IPS-18a (cell line): ENCODE data around the gene KAT8.

ENCODE experiments used
- H3K27ac ChIP-seq: one replicate; pipeline ENCODE4 v1.5.1; 2013; ENCODE audit warnings: low read length
- H3K27me3 ChIP-seq: one replicate; pipeline ENCODE4 v1.6.1; 2013; ENCODE audit warnings: mild to moderate bottlenecking, low read length; ENCODE audit not compliant: control insufficient read depth, insufficient read depth
- H3K36me3 ChIP-seq: one replicate; pipeline ENCODE4 v1.6.1; 2013; ENCODE audit warnings: low read depth, low read length; ENCODE audit not compliant: control insufficient read depth
- H3K4me1 ChIP-seq: one replicate; pipeline ENCODE4 v1.6.1; 2013; ENCODE audit warnings: low read depth, low read length; ENCODE audit not compliant: control insufficient read depth
- H3K4me3 ChIP-seq: one replicate; pipeline ENCODE4 v1.5.1; 2013; ENCODE audit warnings: low read length
- H3K9ac ChIP-seq: one replicate; pipeline ENCODE4 v1.6.1; 2013; ENCODE audit warnings: mild to moderate bottlenecking, low read length, moderate library complexity
- H3K9me3 ChIP-seq: one replicate; pipeline ENCODE4 v1.6.1; 2013; ENCODE audit warnings: low read depth, low read length; ENCODE audit not compliant: control insufficient read depth

KAT8 gene

GRCh38 chr16:31085411-31085810 lies 32.1 kb upstream of the KAT8 start:
- Histone ChIP-seq H3K27ac (no peak overlapping the region), H3K36me3 (peaks cover 14% of the 10 kb centered on the region), H3K9ac (no peak overlapping the region), H3K4me3 (no peak overlapping the region), H3K27me3 (no peaks in the 10 kb centered on the region), H3K9me3 (no peaks in the 10 kb centered on the region), H3K4me1 (no peaks in the 10 kb centered on the region)

- no peak overlapping the region for H3K4me3 ChIP-seq
- H3K36me3 ChIP-seq: peaks cover 14% of the 10 kb centered on the region
- H3K27ac ChIP-seq: no peak overlapping the region
- H3K27me3 ChIP-seq: no peaks in the 10 kb centered on the region
- H3K9me3 ChIP-seq: no peaks in the 10 kb centered on the region
- no peaks in the 10 kb centered on the region for H3K4me1 ChIP-seq
- H3K9ac ChIP-seq: no peak overlapping the region
These were observed 31.4 kb upstream of the KAT8 start for GRCh38 chr16:31085873-31086628.

DNA sequence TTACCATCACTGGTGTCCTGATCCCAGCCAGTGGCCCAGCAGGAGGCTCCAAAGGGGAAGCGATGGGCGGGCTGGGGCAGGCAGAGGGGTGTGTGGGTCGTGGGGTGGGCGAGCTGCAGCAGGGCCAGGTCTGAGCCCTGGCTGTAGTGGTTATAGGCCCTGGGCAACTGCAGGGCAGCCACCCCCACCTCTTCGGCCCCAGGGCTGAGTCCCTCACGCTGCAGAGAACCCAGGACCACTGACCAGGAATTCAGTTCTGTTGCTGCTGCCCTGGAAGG lies 30.9 kb upstream of the KAT8 start:
- Histone ChIP-seq H3K9ac (no peak overlapping the region), H3K4me3 (no peak overlapping the region), H3K9me3 (no peaks in the 10 kb centered on the region), H3K27ac (no peak overlapping the region), H3K27me3 (no peaks in the 10 kb centered on the region), H3K4me1 (no peaks in the 10 kb centered on the region), H3K36me3 (peaks cover 17% of the 10 kb centered on the region)

DNA sequence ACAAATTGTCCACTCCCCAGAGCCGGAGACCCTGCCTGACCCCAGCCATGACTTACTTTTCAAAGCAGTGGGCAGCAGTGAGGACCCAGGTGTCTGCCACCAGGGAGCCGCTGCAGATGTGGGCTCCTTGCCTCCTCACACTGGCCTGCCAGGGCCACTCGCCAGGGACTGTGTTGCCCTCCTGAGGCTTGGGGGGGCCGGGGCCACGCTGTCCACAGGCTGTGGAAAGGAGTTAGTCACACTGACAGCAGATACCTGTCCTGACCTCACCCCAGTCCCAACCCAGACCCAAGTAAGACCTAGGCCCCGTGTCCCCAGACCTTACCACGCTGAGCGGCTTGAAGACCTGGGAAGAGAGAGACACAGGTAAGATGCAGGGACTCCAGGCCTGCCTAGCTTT lies 30.0 kb upstream of the KAT8 start:
- Histone ChIP-seq H3K9ac (no peak overlapping the region), H3K9me3 (no peaks in the 10 kb centered on the region), H3K4me3 (no peak overlapping the region), H3K4me1 (no peaks in the 10 kb centered on the region), H3K27me3 (no peaks in the 10 kb centered on the region), H3K27ac (no peak overlapping the region), H3K36me3 (peaks cover 17% of the 10 kb centered on the region)

GRCh38 chr16:31087971-31088370 lies 29.5 kb upstream of the KAT8 start:
- Histone ChIP-seq H3K27me3 (no peaks in the 10 kb centered on the region), H3K4me3 (no peak overlapping the region), H3K36me3 (peaks cover 17% of the 10 kb centered on the region), H3K9ac (no peak overlapping the region), H3K9me3 (no peaks in the 10 kb centered on the region), H3K4me1 (no peaks in the 10 kb centered on the region), H3K27ac (no peak overlapping the region)

GRCh38 chr16:31088459-31089183 lies 28.8 kb upstream of the KAT8 start, which contains the start of gene PRSS53:
Gene PRSS53, minus strand, starts transcription at chr16:31088943. Its CDS starts 134 bp downstream, at chr16:31088809.
- Histone ChIP-seq H3K9me3 (no peaks in the 10 kb centered on the region), H3K9ac (no peak within 1 kb of the TSS), H3K4me1 (no peaks in the 10 kb centered on the region), H3K36me3 (peaks cover 17% of the 10 kb centered on the region), H3K27me3 (no peaks in the 10 kb centered on the region), H3K27ac (no peak within 1 kb of the TSS), H3K4me3 (no peak within 1 kb of the TSS)

DNA sequence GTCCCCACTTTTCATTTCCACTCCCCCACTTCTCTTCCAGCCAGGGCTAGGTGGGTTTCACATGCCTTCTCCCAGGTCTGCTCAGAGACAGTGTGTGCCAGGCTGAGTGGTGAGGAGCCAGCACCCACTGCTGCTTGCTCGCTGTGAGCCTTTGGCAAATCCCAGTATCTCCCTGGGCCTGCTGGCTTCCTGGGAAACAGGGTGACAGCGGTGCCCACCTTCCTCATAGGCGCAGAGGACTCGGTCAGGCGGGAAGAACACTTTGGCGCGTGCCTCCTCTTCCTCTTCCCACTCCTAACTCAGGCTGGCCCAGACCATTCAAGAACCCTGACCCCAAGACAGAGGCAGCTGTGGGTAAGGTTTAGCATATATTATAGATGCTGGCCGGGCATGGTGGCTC lies 28.3 kb upstream of the KAT8 start:
- Histone ChIP-seq H3K9me3 (no peaks in the 10 kb centered on the region), H3K27me3 (no peaks in the 10 kb centered on the region), H3K4me3 (no peak overlapping the region), H3K27ac (no peak overlapping the region), H3K4me1 (no peaks in the 10 kb centered on the region), H3K9ac (no peak overlapping the region), H3K36me3 (peaks cover 17% of the 10 kb centered on the region)

- Histone ChIP-seq H3K4me1 (no peaks in the 10 kb centered on the region), H3K36me3 (peaks cover 15% of the 10 kb centered on the region), H3K27me3 (no peaks in the 10 kb centered on the region), H3K4me3 (no peak overlapping the region), H3K27ac (no peak overlapping the region), H3K9ac (no peak overlapping the region), H3K9me3 (no peaks in the 10 kb centered on the region)
These were observed 26.9 kb upstream of the KAT8 start for GRCh38 chr16:31090540-31090939.

DNA sequence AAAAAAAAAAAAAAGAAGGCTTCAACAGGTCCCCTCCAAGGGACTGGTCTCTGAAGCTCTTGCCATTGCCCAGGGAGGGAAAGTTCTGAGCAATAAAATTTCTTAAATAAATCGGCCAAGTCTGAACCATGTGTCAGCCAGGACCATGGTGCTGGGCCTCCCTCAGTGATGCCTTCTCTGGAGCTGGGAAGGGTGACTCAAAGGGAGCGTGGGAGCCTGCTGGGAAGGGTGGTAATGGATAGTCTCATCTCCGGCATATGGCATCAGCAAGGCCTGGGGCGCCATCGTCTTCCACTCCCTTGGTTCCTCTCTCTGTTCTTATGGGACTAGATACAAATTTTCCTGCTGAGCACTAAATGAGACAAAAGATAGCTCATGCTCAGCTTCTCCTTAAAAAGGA lies 25.1 kb upstream of the KAT8 start:
- Histone ChIP-seq H3K27me3 (no peaks in the 10 kb centered on the region), H3K4me1 (no peaks in the 10 kb centered on the region), H3K9me3 (no peaks in the 10 kb centered on the region), H3K36me3 (peaks cover 13% of the 10 kb centered on the region), H3K27ac (no peak overlapping the region), H3K9ac (no peak overlapping the region), H3K4me3 (no peak overlapping the region)

DNA sequence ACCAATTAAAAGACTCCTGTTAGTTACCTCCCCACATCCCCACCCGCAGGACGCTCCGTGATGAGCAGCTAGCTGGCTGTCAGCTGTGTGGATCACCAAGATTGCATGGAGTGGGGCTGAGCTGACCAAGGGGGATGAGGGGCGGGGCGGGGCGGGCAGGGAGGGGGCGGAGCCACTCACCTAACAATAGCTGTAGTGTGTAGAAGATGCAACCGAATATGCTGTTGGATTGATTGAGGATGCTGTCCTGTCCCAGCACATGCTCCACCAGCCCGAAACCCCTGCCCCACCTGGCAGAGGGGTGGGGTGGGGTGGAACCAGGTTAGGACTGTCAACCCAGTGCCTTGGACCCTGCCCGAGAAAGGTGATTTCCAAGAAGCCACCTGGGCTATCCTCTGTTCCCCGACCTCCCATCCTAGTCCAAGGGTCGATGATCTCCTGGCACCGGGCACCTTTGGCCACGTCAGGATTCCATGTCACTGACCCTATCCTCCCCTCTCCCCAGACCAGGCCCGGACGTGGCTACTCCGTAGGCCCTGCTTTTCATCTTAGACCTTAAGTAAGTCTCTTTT lies 24.2 kb upstream of the KAT8 start:
- Histone ChIP-seq H3K9ac (peak overlapping the region; percentile 56), H3K27ac (no peak overlapping the region), H3K4me3 (peak overlapping the region; percentile 78), H3K9me3 (no peaks in the 10 kb centered on the region), H3K4me1 (no peaks in the 10 kb centered on the region), H3K27me3 (no peaks in the 10 kb centered on the region), H3K36me3 (peaks cover 13% of the 10 kb centered on the region)

DNA sequence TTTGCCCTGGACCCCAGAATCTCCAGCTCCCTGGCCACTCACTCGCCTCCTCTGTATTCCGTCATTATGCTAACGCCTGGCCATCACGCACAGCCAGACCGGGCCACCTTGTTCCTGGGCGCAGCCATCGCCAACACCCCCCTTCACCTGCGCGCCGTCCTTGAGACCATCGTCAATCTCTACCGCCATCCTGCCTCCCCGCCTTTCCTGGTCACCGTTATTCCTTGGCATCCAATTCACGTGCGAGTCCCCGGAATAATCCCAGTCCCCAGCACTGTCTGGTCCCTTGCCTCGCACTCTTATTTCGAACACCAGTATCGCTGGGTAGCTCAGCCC lies 23.4 kb upstream of the KAT8 start:
- Histone ChIP-seq H3K27me3 (no peaks in the 10 kb centered on the region), H3K36me3 (peaks cover 13% of the 10 kb centered on the region), H3K27ac (no peak overlapping the region), H3K9me3 (no peaks in the 10 kb centered on the region), H3K4me1 (no peaks in the 10 kb centered on the region), H3K4me3 (peak overlapping the region; percentile 78), H3K9ac (peak overlapping the region; percentile 56)
